Measurements from ENCODE around the gene KIF25. TPM values are rescaled to one million over a fixed set of nuclear protein-coding genes. Genes with fewer than 3 reads are reported as not detected.
A peak's percentile ranks its signal among the peaks of the same experiment; 100 is the strongest.

Gene KIF25
- total and polyA plus RNA-seq, 9 donors, result 0.32 to 1.2 (median 0.74) TPM; not detected in 4

DNA sequence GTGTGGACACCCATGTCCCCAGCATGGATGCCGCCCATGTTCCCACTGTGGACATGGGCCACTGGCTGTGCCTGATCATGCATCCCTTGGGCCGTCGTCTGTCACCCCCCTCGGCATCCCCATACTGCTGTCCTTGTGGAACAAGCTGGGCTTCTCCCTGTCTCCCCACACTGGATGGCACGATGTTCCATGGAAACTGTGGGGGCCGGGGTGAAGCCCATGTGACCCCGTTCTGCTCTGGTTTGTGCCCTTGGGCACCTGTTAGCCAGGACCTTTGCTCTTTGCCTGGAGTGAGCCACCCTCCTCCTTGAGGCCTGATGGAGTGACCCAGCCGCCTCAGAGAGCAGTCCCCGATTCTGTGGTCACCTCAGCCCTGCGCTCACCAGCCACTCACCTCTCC, 89.1 kb downstream of the KIF25 start:
- no peak for DNase-seq
- H3K36me3 ChIP-seq, result no peaks in the 10 kb centered on the region
- peaks cover 9% of the 10 kb centered on the region for H3K4me1 ChIP-seq (ENCODE audit: insufficient read depth)
- no peaks in the 10 kb centered on the region for H3K27me3 ChIP-seq
- intact Hi-C loops (cut with DNase I), result no loop called here
- no peak for TF ChIP-seq POLR2A (IDR thresholded peaks at IDR 0.05)
- TF ChIP-seq, protein P1, sequence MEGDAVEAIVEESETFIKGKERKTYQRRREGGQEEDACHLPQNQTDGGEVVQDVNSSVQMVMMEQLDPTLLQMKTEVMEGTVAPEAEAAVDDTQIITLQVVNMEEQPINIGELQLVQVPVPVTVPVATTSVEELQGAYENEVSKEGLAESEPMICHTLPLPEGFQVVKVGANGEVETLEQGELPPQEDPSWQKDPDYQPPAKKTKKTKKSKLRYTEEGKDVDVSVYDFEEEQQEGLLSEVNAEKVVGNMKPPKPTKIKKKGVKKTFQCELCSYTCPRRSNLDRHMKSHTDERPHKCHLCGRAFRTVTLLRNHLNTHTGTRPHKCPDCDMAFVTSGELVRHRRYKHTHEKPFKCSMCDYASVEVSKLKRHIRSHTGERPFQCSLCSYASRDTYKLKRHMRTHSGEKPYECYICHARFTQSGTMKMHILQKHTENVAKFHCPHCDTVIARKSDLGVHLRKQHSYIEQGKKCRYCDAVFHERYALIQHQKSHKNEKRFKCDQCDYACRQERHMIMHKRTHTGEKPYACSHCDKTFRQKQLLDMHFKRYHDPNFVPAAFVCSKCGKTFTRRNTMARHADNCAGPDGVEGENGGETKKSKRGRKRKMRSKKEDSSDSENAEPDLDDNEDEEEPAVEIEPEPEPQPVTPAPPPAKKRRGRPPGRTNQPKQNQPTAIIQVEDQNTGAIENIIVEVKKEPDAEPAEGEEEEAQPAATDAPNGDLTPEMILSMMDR (IDR thresholded peaks at IDR 0.05), result no peak
- no peak for TF ChIP-seq EP300 (IDR thresholded peaks at IDR 0.05)
- H3K4me3 ChIP-seq, result no peak overlapping the region
- H3K27ac ChIP-seq, result no peak overlapping the region
- no peaks in the 10 kb centered on the region for H3K9me3 ChIP-seq
- WGBS, 3 donors, result 91 to 98% (median 97%) methylated on average over 10 of the region's 10 CpGs

DNA sequence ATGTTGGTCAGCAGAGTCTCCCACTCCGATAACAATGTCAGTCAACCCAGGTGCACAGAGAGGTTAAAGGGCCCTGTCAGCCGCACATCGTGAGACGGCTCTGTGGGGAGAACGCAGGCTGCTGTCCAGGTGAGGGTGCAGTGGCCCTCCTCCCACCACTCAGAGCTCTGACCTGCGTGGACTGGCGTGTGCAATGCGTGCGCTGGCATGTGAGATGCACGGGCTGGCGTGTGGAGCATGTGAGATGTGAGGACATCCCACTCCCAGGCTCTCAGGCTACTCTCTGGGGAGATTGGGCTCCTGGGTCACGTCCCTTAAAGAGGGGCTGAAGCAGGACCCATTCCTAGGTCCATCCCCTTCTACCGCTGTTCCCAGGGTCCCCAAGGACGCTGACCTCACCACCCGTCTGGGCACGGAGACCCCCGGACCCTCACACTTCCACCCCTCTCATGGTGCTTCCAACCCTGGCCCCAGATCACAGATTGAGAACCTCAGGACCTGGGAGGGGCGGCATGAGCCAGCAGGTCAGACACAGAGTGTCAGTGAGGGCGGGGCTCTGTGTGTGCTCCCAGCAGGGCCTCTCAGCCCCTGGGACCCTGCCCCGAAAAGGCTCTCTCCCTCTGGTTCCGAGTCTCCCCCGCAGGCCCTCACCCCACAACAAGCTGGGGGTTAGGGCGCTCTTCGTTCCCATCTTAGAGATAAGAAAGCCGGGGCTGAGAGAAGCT, 90.1 kb downstream of the KIF25 start:
- TF ChIP-seq EP300 (IDR thresholded peaks at IDR 0.05), result no peak
- TF ChIP-seq, protein P1 (IDR thresholded peaks at IDR 0.05), result no peak
- TF ChIP-seq POLR2A (IDR thresholded peaks at IDR 0.05), result no peak
- H3K27ac ChIP-seq, result no peak overlapping the region
- WGBS, 3 donors, result 63 to 70% (median 65%) methylated on average over 25 of the region's 25 CpGs
- no peak for DNase-seq
- no peak overlapping the region for H3K4me3 ChIP-seq
- H3K27me3 ChIP-seq, result no peaks in the 10 kb centered on the region
- peaks cover 9% of the 10 kb centered on the region for H3K4me1 ChIP-seq (ENCODE audit: insufficient read depth)
- intact Hi-C loops (cut with DNase I), result no loop called here
- H3K9me3 ChIP-seq, result no peaks in the 10 kb centered on the region
- H3K36me3 ChIP-seq, result no peaks in the 10 kb centered on the region

DNA sequence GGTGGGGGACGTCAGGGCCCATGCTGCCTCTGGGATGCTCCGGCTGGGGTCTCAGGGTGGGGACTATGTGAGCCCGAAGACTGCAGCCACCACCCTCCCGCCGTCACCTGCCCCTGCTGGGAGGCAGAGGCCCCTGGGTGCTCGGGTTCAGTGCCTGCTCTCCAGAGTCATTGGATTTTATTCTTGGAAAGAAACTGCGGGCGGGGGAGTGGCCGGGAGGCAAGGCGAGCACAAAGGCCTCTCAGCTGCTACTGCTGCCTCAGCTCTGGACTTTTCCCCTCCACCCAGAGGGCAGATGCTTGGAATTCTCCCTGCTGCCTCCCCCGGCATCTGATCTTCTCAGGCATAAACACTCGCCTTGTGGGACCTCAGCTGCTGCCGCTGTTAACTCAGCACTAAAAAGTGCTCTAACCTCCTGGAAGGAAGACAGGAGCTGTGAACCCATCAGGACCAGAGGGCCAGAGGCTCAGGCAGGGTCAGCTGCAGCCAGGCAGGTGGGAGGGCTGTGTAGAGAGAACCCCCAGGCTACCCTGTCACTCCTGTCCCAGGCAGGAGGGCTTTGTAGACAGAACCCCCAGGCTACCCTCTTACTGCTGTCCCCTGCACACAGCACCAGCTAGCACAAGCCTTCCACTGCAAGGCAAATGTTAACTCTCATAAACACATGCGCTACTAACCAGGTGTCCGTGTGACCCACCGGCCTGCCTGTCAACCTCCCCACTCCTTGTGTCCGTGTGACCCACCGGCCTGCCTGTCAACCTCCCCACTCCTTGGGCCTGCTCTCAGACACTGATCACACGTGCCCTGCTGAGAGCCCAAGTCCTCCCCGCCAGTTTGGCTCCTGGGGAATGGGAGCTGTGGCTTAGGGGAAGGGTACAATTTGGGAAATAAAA, 90.9 kb downstream of the KIF25 start:
- Histone ChIP-seq H3K4me1 (ENCODE audit: insufficient read depth) (peaks cover 9% of the 10 kb centered on the region), H3K36me3 (no peaks in the 10 kb centered on the region), H3K9me3 (no peaks in the 10 kb centered on the region), H3K4me3 (no peak overlapping the region), H3K27ac (no peak overlapping the region), H3K27me3 (no peaks in the 10 kb centered on the region)
- intact Hi-C loops (cut with DNase I), result no loop called here
- WGBS, 3 donors, result 22 to 29% (median 25%) methylated on average over 20 of the region's 20 CpGs
- DNase-seq, result peak; percentile 56 to 83 (median 74)
- TF ChIP-seq POLR2A (IDR thresholded peaks at IDR 0.05), result no peak

DNA sequence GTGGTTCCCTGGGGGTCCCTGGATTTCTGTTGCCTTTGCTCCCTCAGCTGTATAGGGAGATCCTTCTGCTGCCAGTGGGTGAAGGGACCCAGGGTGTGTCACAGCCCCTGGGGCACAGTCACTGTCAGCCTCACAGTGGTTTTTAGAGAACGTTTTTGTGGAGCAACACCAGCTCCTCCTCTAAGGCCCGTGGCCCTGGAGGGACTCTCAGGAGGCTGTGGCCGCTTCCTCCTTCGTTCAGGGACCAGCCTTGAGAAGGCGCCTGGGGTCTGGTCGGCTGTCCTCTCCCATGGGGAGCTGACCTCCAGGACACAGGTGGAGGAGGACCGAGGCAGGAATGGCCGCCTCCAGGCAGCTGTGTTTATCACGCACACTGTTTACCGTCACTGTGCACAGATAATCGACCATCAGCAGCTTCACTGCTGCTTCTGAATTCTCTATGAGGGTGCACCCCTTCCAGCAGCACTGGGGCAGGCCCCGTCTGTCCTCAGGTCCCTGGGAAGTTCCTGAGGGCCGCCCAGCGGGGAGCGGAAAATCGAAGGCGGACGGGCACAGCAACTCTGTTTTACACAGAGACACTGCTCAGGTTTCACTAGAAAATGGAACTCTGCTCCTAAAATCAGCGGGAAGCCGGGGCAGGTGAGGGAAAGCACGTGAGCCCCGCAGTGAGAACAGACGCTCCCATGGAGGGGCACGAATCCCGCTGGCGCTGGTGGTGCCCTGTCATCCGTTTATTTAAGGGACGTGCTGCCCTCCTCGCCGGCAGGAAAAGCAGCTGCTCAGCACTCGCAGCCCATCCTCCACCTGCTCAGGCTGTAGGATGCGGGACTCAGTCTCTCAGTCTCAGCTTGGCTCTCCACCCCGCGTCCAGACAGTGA, 92.0 kb downstream of the KIF25 start:
- Histone ChIP-seq H3K27me3 (no peaks in the 10 kb centered on the region), H3K9me3 (no peaks in the 10 kb centered on the region), H3K27ac (no peak overlapping the region), H3K4me1 (ENCODE audit: insufficient read depth) (peaks cover 9% of the 10 kb centered on the region), H3K36me3 (no peaks in the 10 kb centered on the region), H3K4me3 (no peak overlapping the region)
- no peak for DNase-seq
- TF ChIP-seq EP300 (IDR thresholded peaks at IDR 0.05), result no peak
- intact Hi-C loops (cut with DNase I), result no loop called here
- WGBS, 3 donors, result 87 to 90% (median 88%) methylated on average over 34 of the region's 34 CpGs

DNA sequence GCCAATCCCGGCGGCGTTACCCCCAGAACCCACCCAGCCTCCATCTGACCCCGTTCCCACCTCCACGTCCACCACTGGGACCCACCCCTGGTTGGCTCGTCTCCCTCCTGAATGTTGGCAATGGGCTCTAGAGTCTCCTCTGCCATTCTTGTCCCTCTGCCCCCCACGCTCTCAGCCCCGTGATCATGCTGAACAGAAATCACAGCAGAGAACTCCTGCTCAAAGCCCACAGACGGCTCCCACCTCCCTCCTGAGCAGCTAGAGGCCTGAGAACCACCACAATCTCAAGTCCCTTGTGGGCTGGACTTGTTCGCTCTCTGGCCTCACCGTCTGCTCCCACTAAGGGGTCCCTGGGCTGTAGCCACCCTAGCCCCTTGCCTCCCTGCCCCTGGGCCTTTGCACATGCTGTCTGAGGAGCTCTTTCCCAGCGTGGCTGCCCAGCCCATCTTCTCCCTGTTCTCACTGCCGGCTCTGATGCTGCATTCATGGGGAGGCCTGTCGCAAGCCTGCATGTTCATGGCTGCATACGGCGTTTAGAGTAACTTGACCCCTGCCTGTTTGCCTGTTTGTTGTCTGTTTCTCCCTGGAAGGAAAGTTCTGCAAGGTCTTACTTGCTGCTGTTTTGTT, 92.7 kb downstream of the KIF25 start:
- no peaks in the 10 kb centered on the region for H3K27me3 ChIP-seq
- 85 to 89% (median 88%) methylated on average over 16 of the region's 16 CpGs for WGBS, 3 donors
- H3K4me1 ChIP-seq (ENCODE audit: insufficient read depth), result peaks cover 9% of the 10 kb centered on the region
- TF ChIP-seq EP300 (IDR thresholded peaks at IDR 0.05) (no peak), POLR2A (IDR thresholded peaks at IDR 0.05) (no peak)
- TF ChIP-seq, protein P1 (IDR thresholded peaks at IDR 0.05), result no peak
- no peaks in the 10 kb centered on the region for H3K36me3 ChIP-seq
- H3K27ac ChIP-seq, result no peak overlapping the region
- intact Hi-C loops (cut with DNase I), result no loop called here
- no peak overlapping the region for H3K4me3 ChIP-seq
- no peaks in the 10 kb centered on the region for H3K9me3 ChIP-seq
- no peak for DNase-seq

Data from ovary (tissue), 9 donors.